ENCODE data around the gene AHSP.
"Not testable (repeated sequence)": the region's sequence is repeated elsewhere in the genome, so short reads cannot be mapped to it uniquely, and the experiment has no call there.

GRCh38 chr16:31523768-31524167 is 3.9 kb upstream of the AHSP start:
- not testable (repeated sequence) for TF ChIP-seq CEBPB (IDR thresholded peaks at IDR 0.05; ENCODE audit: low read depth, low read length); CTCF (conservative IDR thresholded peaks at IDR 0.05; ENCODE audit: low read depth, low read length)
